HepG2 (cell line): ENCODE measurements around the gene ANKRD42. TPM values are rescaled to one million over a fixed set of nuclear protein-coding genes. Genes with fewer than 3 reads are reported as not detected.

Source experiments
- ARID2 ChIP-seq: sonication (generic); formaldehyde crosslinking; IDR thresholded peaks from 2 replicates; pipeline ENCODE4 v1.8.1; 2022; ENCODE audit warnings: mild to moderate bottlenecking, missing genetic modification reagents, borderline replicate concordance
- CBFB ChIP-seq: sonication (generic); formaldehyde crosslinking; IDR thresholded peaks from 2 replicates; pipeline ENCODE4 v1.4.0; 2020; ENCODE audit warnings: missing genetic modification reagents
- CENPX ChIP-seq: sonication (generic); formaldehyde crosslinking; IDR thresholded peaks from 2 replicates; pipeline ENCODE4 v1.9.0; 2021; ENCODE audit warnings: mild to moderate bottlenecking, missing genetic modification reagents, moderate library complexity
- CHCHD3 ChIP-seq: sonication (generic); formaldehyde crosslinking; IDR thresholded peaks from 2 replicates; pipeline ENCODE4 v1.8.0; 2022; ENCODE audit warnings: mild to moderate bottlenecking, missing genetic modification reagents, moderate library complexity
- ELF1 ChIP-seq: sonication (generic); formaldehyde crosslinking; IDR thresholded peaks from 2 replicates; pipeline ENCODE4 v1.4.0; 2020; ENCODE audit warnings: missing genetic modification reagents
- MBD4 ChIP-seq: IDR thresholded peaks from 2 replicates; pipeline ENCODE4 v1.6.1; 2012; ENCODE audit warnings: low read length, inconsistent platforms, borderline replicate concordance
- PRDM10 ChIP-seq: sonication (generic); formaldehyde crosslinking; IDR thresholded peaks from 2 replicates; pipeline ENCODE4 v1.4.0; 2020; ENCODE audit warnings: low read depth, missing genetic modification reagents
- RBFOX2 ChIP-seq: fragments of 200-400 bp; formaldehyde crosslinking; IDR thresholded peaks from 2 replicates; pipeline ENCODE4 v1.6.1; 2017; ENCODE audit warnings: low read depth, mild to moderate bottlenecking, low read length
- SMARCC2 ChIP-seq: fragments of 450-650 bp; IDR thresholded peaks from 2 replicates; pipeline ENCODE4 v1.6.1; 2017; ENCODE audit warnings: antibody characterized with exemption, mild to moderate bottlenecking
- SOX13 ChIP-seq, 3 experiments: fragments of 450-650 bp in 1 of 3; sonication (generic) in 1 of 3; formaldehyde crosslinking in 1 of 3; IDR thresholded peaks in 2 of 3; conservative IDR thresholded peaks in 1 of 3; 2 replicates each; pipeline versions ENCODE4 v1.5.0 to v1.6.1; 2016 to 2020; ENCODE audit warnings: antibody characterized with exemption in 1 of 3, mild to moderate bottlenecking in 1 of 3, missing compliant biosample characterization in 1 of 3, missing genetic modification reagents in 1 of 3, moderate library complexity in 1 of 3
- SRF ChIP-seq: IDR thresholded peaks from 2 replicates; pipeline ENCODE4 v1.6.1; 2011; ENCODE audit warnings: mild to moderate bottlenecking, low read depth, low read length, moderate library complexity
- TFDP2 ChIP-seq: sonication (generic); formaldehyde crosslinking; IDR thresholded peaks from 2 replicates; pipeline ENCODE4 v1.4.0; 2020; ENCODE audit warnings: missing genetic modification reagents
- TFE3 ChIP-seq: IDR thresholded peaks from 2 replicates; pipeline ENCODE4 v1.6.1; 2016
- UBTF ChIP-seq: sonication (generic); formaldehyde crosslinking; IDR thresholded peaks from 2 replicates; pipeline ENCODE4 v1.4.0; 2020; ENCODE audit warnings: mild to moderate bottlenecking, missing genetic modification reagents
- ZBTB46 ChIP-seq: sonication (generic); formaldehyde crosslinking; IDR thresholded peaks from 2 replicates; pipeline ENCODE4 v1.4.0; 2020; ENCODE audit warnings: mild to moderate bottlenecking, missing genetic modification reagents, borderline replicate concordance
- ZNF20 ChIP-seq: sonication (generic); formaldehyde crosslinking; IDR thresholded peaks from 2 replicates; pipeline ENCODE4 v1.4.0; 2020; ENCODE audit warnings: mild to moderate bottlenecking, moderate library complexity, missing genetic modification reagents
- polyA plus RNA-seq, 8 experiments: library from polyadenylated mRNA; depleted of rRNA in 3 of 8; stranded (reverse) in 7 of 8; unstranded in 1 of 8; fragments of >200 nt; fragmentation: Illumina TruSeq in 4 of 8; extraction: Trizol in 4 of 8; gene quantifications; 2 replicates each; pipeline versions ENCODE4 v1.2.1 to v1.2.3, GENCODE V29; 2011 to 2016; ENCODE audit warnings: low read depth in 4 of 8, missing spikeins in 1 of 8, mixed read lengths in 1 of 8; ENCODE audit not compliant: insufficient read depth in 1 of 8
- total RNA-seq, 5 experiments: library from RNA; depleted of rRNA; stranded (reverse); fragments of >200 nt; fragmentation: Illumina TruSeq; extraction: Trizol; gene quantifications; 2 replicates each; pipeline ENCODE4 v1.2.3, GENCODE V29; 2016; ENCODE audit warnings: low read depth in 1 of 5

ANKRD42 gene
- total and polyA plus RNA-seq, 2 of the 13 experiments (the other 11 are each of a cell fraction or from before 2014, with no cell fraction given): 2.2 to 3.7 TPM

GRCh38 chr11:83285771-83286528, 92.4 kb downstream of the ANKRD42 start, which contains the start of gene CCDC90B (continued):
- TF ChIP-seq PRDM10 (0 out of 2 replicates have a peak, but pooled peaks have one; percentile 56), SMARCC2 (no peak), MBD4 (no peak), UBTF (CRISPR knock-in tag) (peak; percentile 66), TFDP2 (CRISPR knock-in tag) (peak; percentile 54), ARID2 (no peak; the same call in 1 of the 2 replicates), SOX13 (IDR thresholded peaks at IDR 0.05) (peak; percentile 21; the same call in 1 of the 2 replicates), SOX13 (CRISPR knock-in tag; conservative IDR thresholded peaks at IDR 0.05 in 1 of 2, IDR thresholded peaks at IDR 0.05 in 1 of 2) (peak in 1 of 2 experiments; percentile 49; a peak in 1 of 4 replicates), ZBTB46 (CRISPR knock-in tag) (no peak), CENPX (CRISPR knock-in tag) (no peak), CBFB (CRISPR knock-in tag) (peak; percentile 74), ELF1 (CRISPR knock-in tag) (peak; percentile 93), CHCHD3 (CRISPR knock-in tag) (peak; percentile 28; the same call in 1 of the 2 replicates), RBFOX2 (peak; percentile 96), ZNF20 (CRISPR knock-in tag) (no peak), SRF (peak; percentile 14; the same call in 1 of the 2 replicates), TFE3 (CRISPR knock-in tag) (peak; percentile 25; the same call in 1 of the 2 replicates)
